IPS DF 19.7 (cell line): Measurements from ENCODE around the gene SPTAN1.
A peak's percentile ranks its signal among the peaks of the same experiment; 100 is the strongest.
"Not testable (repeated sequence)": the region's sequence is repeated elsewhere in the genome, so short reads cannot be mapped to it uniquely, and the experiment has no call there.

Experiments
- DNase-seq: peaks from one replicate; pipeline ENCODE4 v3.0.0-alpha.2; 2013; ENCODE audit warnings: low read depth, low spot score

Gene SPTAN1

DNA sequence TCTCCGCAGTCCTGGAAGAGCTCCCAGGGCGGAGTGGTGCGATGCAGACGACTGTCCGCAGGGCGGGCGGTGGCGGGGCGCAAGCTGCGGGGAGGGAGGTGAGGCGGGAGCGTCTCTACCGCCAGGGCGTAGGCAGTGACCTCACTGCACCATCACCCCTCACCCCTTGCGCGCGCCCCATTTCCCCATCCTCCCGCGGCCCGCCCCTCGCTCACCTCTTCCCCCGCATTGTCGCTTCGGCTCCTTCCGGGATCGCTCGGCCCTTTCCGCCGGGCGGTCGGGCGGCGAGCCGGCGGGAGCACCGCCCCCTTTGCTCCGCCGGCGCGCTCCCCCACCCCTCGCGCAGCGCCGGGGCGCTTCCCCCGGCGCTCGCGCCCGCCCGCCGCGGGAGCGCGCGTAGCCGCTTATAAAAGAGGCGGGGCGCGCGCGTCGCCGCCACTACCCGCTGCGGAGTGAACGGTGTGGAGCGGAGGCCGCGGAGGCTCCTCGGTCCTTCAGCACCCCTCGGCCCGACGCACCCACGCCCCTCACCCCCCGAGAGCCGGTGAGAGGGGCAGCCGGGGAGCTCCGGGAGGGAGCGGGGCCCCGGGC, at the start of gene SPTAN1:
TSS of gene SPTAN1 (plus strand) at position 435 of the 591 bp plus-strand sequence. CDS start 14,154 bp downstream, outside the sequence.
- DNase-seq = peak; percentile 57

DNA sequence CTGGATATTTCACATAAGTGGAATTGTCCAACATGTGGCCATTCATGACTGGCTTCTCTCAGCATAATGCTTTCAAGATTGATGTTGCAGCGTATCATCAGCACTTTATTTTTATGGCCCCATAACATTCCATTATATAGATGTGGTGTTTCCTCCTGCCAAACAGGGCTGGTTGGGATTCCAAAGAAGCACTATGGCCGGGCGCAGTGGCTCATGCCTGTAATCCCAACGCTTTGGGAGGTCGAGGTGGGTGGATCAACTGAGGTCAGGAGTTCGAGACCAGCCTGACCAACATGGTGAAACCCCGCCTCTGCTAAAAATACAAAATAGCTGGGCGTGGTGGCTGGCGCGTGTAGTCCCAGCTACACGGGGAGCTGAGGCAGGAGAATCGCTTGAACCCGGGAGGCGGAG, 49.0 kb upstream of the SPTAN1 start:
- not testable (repeated sequence) for DNase-seq

DNA sequence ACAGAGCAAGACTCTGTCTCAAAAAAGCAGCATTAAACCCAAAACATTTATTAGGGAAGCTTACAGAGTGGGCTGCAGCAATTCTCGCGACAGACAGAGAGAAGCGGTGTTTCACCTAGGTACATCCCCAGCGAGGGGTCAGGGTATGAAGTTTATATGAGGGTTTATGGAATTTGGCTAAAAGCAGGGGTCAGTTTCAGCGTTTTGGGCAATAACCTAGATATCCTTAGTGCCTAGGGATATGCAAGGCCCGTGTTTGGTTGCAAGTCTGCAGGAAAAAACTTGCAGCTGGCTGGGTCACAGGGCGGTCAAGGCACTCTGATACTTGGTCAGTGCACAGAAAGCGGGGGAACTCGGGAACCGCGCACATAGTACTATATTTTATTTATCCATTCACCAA, 48.5 kb upstream of the SPTAN1 start:
- no peak for DNase-seq

DNA sequence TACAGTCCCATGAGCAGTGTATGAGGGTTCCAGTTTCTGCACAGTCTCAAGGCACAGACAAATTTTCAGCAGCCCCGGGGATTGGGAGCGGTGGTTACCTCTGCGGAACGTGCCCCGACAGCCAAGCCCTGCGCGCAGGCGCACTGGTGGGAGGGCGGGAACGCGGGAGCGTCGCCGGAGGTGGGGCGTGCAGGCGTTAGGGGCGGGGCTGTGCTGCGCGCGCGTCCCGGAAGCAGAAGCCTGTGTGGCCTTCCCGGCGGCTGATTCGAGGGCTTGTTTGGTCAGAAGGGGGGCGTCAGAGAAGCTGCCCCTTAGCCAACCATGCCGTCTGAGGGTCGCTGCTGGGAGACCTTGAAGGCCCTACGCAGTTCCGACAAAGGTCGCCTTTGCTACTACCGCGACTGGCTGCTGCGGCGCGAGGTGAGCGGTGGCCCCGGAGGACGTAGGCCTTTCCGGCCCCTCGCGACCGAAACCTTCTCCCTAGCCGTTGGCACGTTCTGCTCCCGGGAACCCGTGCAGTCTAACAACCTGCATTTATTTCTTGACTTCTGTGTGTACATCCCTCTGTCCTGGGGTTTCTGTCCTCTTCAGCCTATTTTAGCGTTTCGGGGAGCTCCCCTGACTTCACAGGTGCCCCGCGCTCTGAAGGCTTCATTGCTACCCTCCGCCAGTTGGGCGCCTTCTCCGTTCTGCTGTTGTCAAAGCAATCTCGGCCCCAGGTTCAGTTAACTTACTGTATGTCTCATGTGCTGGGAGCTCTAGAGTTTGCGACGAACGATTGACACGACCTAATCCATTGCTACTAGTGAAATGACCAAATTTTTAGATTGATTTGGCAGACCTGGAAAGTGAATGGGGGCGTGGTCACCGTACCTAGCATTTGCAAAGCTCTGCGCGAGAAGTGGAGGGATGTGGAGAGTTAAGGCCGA, 47.6 kb upstream of the SPTAN1 start, which contains the start of gene GLE1:
TSS of gene GLE1 (plus strand) at position 235 of the 929 bp plus-strand sequence. CDS start at position 322, 87 bp downstream.
- DNase-seq = peak; percentile 47

DNA sequence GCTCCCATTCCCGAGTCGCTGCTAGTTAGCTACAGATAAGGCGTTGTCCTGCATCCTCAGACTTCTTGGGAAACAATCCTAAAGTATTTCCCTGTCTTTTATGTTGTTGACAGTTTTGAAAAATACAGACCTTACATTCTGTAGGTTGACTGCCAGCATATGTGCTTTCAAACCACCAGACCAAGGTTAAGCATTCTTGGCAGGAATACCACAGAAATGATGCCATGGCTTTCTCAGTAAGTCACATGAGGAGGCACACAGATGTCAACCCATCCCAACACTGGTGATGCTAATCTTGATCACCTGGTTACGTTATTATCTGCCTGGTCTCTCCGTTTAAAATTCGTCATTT, 47.0 kb upstream of the SPTAN1 start:
- no peak for DNase-seq

DNA sequence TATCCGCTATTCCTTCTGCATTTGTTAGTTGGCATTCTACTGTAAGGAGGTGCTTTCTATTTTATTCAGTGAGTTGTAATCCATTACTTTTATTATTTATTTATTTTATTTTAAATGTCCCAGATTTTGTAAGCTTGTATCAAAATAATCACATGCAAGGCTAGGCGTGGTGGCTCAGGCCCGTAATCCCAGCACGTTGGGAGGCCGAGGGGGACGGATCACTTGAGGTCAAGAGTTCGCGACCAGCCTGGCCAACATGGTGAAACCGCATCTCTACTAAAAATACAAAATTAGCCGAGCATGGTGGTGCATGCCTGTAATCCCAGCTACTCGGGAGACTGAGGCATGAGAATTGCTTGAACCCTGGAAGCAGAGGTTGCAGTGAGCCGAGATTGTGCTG, 46.5 kb upstream of the SPTAN1 start:
- DNase-seq = not testable (repeated sequence)

DNA sequence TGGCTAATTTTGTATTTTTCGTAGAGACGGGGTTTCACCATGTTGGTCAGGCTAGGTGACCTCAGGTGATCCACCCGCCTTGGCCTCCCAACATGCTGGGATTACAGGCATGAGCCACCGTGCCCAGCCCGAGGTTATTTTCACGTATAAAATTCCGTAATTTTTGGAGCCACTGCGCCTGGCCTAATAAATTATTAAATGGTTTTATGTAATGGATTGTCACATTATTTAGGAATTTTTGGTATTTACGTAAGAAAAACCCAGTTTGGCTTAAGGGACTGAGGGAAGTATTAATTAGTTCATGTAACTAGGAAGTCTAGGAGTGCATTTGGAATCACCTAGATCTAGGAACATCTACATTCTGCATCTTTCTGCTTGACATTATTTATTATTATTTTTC, 39.6 kb upstream of the SPTAN1 start:
- DNase-seq = no peak

DNA sequence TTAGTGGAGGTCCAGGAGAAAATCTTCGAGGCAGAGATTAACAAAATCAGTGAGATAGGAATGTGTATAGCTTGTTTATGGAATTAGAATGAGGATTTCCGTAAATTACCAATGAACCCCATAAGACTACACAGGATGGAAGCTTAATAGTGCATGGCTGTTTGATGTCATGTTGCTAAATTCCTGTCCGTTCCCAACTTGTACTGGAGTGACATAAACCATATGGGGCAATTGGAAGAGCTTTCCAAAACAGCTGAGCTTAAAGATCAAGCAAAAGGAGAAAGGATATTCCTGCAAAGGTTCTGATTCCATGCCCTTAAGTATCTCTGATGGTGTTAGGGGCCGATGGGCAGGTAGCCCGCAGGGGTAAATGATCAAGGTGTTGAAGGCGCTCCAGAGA, 30.4 kb upstream of the SPTAN1 start:
- DNase-seq = no peak

DNA sequence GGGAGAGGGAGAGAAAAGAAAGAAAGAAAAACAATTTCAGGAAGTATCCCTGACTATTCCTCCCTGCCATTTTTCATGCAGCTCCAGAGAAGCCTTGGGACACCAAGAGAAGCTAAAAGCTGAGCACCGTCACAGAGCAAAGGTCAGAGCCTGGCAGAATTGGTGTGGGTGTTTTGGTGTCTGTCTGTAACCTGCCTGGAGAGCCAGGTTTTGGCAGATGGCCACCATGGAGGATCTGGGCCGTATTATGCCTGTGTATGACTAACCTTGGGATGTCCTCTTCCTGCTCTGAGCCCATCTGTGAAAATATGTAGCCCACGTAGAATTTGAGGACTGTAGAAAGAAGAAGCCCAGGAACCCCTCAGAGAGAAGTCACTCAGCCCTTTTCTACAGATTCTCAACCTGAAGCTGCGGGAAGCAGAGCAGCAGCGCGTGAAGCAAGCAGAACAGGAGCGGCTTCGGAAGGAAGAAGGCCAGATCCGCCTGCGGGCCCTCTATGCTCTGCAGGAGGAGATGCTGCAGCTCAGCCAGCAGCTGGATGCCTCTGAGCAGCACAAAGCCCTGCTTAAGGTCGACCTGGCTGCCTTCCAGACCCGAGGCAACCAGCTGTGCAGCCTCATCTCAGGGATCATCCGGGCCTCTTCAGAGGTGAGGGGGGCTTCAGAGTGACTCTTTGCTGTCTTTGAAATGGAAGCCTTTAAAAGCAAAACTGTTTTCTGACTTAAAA, 29.0 kb upstream of the SPTAN1 start:
- no peak for DNase-seq

DNA sequence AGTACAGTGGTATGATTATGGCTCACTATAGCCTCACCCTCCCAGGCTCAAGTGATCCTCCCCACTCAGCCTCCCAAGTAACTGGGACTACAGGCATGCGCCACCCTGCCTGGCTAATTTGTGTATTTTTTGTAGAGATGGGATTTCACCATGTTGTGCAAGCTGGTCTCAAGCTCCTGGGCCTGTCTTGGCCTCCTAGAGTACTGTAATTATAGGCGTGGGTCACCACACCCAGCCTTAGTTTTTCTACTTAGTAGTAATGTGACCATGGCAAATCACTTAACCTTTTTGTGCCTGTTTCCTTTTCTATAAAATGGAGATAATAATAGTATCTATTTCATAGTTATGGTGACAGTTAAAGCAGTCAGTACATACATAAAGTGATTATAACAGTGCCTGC, 25.7 kb upstream of the SPTAN1 start:
- DNase-seq = no peak

DNA sequence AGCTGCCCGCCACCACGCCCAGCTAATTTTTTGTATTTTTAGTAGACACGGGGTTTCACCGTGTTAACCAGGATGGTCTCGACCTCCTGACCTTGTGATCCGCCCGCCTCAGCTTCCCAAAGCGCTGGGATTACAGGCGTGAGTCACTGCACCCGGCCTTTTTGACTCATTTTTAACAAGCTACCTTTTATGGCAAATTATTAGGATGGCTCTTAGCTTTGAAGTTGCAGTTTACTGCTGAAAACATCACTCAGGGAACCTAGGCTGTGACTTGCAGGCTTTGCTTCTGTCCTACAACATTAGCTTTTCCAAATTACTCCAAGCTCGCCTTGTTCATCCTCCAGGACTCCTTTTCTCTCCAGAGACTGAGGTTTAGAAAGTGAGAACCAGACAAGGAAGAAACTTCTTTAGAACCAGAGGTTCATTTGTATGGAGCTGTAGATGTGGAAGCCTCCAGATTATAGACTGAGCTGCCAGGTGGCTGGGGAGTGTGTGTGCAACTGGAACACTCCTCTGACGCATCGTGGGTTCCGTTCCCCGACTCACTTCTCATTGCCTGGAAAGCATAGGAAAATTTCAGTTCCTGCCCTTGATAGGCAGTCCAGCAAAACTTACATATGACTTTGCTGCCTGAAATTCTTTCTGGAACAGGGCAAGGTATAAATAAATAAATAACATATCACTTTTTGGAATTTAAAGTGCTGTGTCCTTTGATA, 23.8 kb upstream of the SPTAN1 start:
- no peak for DNase-seq

DNA sequence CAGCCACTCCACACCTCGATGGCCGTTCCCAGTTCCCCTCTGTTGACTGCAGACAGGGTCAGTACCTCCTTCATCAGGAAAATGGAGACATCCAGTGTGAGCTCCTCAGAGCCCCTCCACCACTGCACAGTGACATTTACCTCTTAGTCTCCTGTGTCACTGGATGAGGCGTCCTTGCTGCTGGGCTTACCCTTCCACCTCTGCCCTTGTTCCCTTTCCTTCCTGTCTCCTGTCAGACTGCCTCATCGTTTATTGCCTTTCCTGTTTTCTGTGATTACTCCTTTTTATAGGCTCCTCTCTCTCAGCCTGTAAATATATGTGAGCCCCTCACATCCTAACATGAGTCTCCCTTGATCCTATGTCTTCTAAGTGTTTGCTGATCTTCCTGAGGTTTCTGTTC, 23.2 kb upstream of the SPTAN1 start:
- no peak for DNase-seq

DNA sequence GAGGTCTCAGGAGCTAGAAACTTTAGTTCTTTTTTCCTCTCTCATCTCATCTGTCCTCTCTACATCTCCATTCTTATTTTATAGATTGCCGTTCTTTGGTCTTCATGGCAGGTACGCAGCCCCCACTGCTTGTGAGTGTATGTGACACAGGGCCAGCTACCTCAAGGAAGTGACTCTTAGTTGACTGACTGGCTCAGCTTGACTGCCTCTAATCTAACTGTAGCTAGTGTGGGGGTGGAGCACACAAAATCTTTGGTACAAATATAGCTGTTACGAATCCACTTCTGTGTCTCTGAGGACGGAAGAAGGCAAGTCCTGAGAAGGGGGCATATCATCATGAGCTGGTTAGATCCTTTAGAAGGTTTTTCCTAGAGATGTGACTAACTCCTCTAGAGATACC, 19.8 kb upstream of the SPTAN1 start:
- no peak for DNase-seq

DNA sequence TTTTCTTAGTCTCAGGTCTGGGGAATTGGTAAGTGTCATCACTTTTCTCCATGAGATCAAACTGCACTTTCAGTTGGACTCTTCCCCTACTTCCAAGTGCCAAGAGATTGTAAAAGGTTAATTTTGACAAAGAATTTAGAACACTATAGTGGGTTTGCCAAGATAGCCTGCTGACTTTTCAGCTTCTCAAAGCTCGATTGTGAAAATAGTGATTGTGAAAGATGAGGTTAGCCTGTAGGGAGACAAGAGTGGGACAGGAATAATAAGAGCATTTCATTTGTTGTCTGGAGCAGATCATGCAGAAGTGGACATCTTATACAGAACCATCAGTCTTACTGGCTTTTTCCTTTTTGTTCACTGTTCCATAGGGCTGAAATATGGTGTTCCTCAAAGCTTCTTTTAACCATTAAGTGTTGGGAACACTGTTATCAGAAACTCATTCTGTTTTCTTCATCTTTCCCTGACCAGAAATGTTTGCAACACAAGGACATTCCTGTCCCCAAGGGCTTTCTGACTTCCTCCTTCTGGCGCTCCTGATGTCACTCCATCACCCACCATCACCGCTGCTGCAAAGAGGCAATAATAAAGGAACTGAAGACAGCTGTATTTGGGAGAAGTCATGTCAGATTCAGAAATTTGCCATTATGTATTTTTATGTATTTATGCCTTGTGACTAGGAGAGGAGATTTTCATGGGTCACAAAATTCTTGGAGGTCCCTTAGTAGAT, 11.6 kb upstream of the SPTAN1 start:
- DNase-seq = no peak

DNA sequence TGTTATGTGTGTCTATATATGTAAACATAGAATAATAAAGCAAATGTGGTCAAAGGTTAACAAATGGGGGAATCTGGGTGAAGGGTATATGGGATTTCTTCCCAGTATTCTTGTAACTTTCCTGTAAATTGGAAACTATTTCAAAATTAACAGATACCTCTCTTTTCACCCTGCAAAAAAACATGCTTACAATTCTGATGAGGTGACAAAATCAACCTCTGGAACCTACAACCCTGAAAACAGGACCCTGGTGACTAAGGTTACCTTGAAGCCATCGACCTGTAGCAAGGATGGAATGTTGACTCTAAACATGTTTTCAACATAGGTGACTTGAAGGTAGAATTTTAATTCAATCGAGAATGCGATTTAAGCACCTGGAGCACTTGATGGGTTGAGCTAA, 5.9 kb upstream of the SPTAN1 start:
- no peak for DNase-seq

DNA sequence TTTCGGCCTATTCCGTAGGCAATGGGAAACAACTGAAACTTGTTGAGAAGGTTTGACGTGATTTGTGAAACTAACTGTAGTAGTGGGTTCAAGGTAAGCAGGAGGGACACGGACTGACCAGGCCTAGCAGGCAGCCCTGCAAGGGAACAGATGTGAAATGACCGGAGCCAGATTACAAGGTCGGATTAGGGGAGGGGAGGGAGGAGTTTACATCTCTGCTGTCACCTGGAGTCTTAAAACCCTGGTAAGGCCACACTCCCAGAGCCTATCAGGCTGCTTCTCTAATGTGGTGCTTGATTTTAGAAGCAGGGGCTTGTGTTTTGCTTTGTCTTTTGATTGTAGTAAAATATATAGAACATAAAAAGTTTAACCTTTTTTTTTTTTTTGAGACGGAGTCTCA, 3.5 kb upstream of the SPTAN1 start:
- DNase-seq = no peak

DNA sequence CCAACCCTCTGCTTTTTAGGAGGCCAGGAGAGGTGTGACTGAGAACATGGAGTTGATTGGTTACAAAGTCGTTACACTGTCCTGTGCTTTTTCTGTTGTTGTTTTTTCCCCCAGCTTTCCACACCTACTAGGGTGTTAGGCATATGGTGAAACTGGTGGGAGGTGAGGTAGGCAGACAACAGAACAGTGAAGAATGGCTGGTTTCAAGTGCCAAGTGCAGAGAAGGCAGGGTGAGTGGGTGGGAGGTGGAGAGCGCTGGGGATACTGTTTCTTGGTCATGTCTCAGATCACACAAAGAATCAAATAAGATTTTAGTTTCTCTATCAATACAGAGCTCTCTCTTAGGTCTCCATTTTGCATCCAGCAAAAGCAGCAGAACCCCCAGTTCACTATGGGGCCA, 2.2 kb upstream of the SPTAN1 start:
- no peak for DNase-seq

DNA sequence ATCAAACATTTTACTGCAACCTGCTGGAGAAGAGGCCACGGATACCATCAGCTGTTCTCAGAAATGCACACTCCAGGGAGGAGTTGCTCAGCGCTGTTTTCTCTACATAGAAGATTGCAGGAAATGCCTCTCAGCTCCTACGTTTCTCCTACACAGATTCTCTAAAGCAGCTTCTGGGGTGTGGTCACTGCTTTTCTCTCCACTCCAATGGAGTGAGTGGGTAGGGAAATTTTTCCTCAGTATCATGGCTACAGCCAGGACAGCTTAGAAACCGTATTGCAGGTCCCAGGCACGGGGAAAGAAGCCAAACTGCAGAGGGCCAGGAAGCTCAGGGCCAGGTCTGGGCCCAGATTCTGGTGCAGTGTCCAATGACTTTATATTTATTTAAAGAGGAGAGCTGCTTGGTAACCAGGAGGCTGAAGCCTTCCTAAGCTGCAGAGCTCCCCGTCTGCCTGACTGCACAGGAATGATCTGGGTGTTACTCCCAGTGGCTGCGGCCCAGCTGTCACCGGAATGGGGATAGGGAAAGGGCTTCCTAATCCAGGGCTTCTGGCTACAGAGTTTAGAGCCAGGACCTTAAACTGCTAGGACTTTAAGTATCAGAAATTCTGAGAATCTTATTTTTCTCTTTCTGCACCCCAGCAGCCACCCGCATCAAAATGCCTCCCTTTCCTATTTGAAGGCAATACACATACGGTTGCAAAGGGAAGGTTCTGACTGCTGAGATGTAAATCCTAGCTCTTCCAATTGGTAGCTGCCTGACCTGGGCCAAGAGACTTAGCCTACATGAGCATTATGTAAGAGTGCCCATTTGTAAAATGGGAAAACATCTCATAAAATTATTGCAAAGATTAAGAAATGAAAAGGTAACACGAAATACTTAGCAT, 1.4 kb upstream of the SPTAN1 start:
- no peak for DNase-seq

DNA sequence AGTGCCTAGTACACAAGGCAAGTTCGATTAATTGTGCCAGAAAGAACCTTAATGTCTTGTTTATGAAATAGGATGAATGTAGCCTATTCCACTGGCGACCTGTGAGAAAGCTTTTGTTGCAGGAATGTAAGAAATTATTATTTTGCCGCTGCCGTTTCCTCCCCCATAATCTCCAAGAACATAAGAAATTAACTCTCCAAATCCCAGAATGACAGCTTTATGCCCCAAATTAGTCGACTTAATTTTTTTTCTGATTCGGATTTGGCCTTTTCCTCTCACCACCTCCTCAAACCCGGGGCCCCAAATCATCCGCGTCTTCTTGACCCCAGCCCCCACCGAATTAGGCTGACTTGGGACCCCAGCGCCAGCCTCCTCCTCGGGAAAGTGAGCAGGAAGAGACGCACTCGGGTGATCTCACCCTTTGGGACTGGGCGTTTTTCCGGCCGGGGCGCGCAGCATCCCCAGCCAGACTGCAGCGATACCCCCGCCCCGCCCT, 682 bp upstream of the SPTAN1 start:
- DNase-seq = no peak
